ENCODE measurements around the gene CHI3L2.
A peak's percentile ranks its signal among the peaks of the same experiment; 100 is the strongest.
"Not testable (repeated sequence)": the region's sequence is repeated elsewhere in the genome, so short reads cannot be mapped to it uniquely, and the experiment has no call there.

CHI3L2 gene

GRCh38 chr1:111202707-111203623, 24.5 kb upstream of the CHI3L2 start:
- peak; percentile 28 for DNase-seq

GRCh38 chr1:111203681-111204200, 23.8 kb upstream of the CHI3L2 start:
- peak; percentile 32 for DNase-seq

GRCh38 chr1:111204201-111204982, 23.1 kb upstream of the CHI3L2 start:
- no peak for DNase-seq

GRCh38 chr1:111204983-111205713, 22.4 kb upstream of the CHI3L2 start:
- no peak for DNase-seq

- no peak for DNase-seq
These were observed 21.8 kb upstream of the CHI3L2 start for GRCh38 chr1:111205714-111206050.

GRCh38 chr1:111208921-111209320, 18.6 kb upstream of the CHI3L2 start:
- DNase-seq = no peak

- DNase-seq = no peak
These were observed 17.9 kb upstream of the CHI3L2 start for GRCh38 chr1:111209622-111210021.

- DNase-seq = no peak
These were observed 15.6 kb upstream of the CHI3L2 start for GRCh38 chr1:111211921-111212320.

- DNase-seq = no peak
These were observed 14.7 kb upstream of the CHI3L2 start for GRCh38 chr1:111212634-111213335.

GRCh38 chr1:111213412-111213811, 14.1 kb upstream of the CHI3L2 start:
- DNase-seq = no peak

- DNase-seq = no peak
These were observed 13.3 kb upstream of the CHI3L2 start for GRCh38 chr1:111214074-111214801.

- no peak for DNase-seq
These were observed 12.6 kb upstream of the CHI3L2 start for GRCh38 chr1:111214884-111215283.

GRCh38 chr1:111215285-111215684, 12.2 kb upstream of the CHI3L2 start:
- not testable (repeated sequence) for DNase-seq

- no peak for DNase-seq
These were observed 10.8 kb upstream of the CHI3L2 start for GRCh38 chr1:111216751-111217150.

GRCh38 chr1:111217183-111217910, 10.2 kb upstream of the CHI3L2 start:
- DNase-seq = no peak

- DNase-seq = no peak
These were observed 8.6 kb upstream of the CHI3L2 start for GRCh38 chr1:111218701-111219556.

- no peak for DNase-seq
These were observed 7.8 kb upstream of the CHI3L2 start for GRCh38 chr1:111219557-111220286.

GRCh38 chr1:111220302-111220890, 7.1 kb upstream of the CHI3L2 start:
- DNase-seq = peak; percentile 65

- peak; percentile 98 for DNase-seq
These were observed 6.3 kb upstream of the CHI3L2 start for GRCh38 chr1:111221276-111221632.
